ENCODE measurements around the gene MAN1A1. TPM values are rescaled to one million over a fixed set of nuclear protein-coding genes. Genes with fewer than 3 reads are reported as not detected.

Gene MAN1A1
- total RNA-seq, 1 experiment from 2014 or later: 19.0 TPM

GRCh38 chr6:119325559-119326265, 23.8 kb downstream of the MAN1A1 start:
- no peak overlapping the region for H3K9ac ChIP-seq (ENCODE audit: low read length)
- ATAC-seq (no peak), DNase-seq (no peak)
- no peak overlapping the region for H3K4me2 ChIP-seq (ENCODE audit: low read length)
- CTCF ChIA-PET: no interaction called here
- no peaks in the 10 kb centered on the region for H3F3A ChIP-seq (ENCODE audit: low read length, unreplicated experiment)
- BruUV-seq (replicated peaks): no TSS peak
- H3K4me3 ChIP-seq (ENCODE audit: low read length): no peak overlapping the region
- no peaks in the 10 kb centered on the region for H3K27me3 ChIP-seq (ENCODE audit: low read length)
- no peaks in the 10 kb centered on the region for H3K9me3 ChIP-seq (ENCODE audit: low read length)
- TF ChIP-seq, protein P1, sequence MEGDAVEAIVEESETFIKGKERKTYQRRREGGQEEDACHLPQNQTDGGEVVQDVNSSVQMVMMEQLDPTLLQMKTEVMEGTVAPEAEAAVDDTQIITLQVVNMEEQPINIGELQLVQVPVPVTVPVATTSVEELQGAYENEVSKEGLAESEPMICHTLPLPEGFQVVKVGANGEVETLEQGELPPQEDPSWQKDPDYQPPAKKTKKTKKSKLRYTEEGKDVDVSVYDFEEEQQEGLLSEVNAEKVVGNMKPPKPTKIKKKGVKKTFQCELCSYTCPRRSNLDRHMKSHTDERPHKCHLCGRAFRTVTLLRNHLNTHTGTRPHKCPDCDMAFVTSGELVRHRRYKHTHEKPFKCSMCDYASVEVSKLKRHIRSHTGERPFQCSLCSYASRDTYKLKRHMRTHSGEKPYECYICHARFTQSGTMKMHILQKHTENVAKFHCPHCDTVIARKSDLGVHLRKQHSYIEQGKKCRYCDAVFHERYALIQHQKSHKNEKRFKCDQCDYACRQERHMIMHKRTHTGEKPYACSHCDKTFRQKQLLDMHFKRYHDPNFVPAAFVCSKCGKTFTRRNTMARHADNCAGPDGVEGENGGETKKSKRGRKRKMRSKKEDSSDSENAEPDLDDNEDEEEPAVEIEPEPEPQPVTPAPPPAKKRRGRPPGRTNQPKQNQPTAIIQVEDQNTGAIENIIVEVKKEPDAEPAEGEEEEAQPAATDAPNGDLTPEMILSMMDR (conservative IDR thresholded peaks at IDR 0.05; ENCODE audit: low read depth, low read length): no peak
- TF ChIP-seq EZH2phosphoT487 (IDR thresholded peaks at IDR 0.05; ENCODE audit: borderline replicate concordance, low read length) (no peak), EZH2 (IDR thresholded peaks at IDR 0.05; ENCODE audit: low read length, unreplicated experiment) (no peak)
- no peaks in the 10 kb centered on the region for H3K9me2 ChIP-seq (replicated peaks; ENCODE audit: low read length)
- intact Hi-C loops (cut with micrococcal nuclease): no loop called here
- no peaks in the 10 kb centered on the region for H3K36me3 ChIP-seq (ENCODE audit: low read depth, low read length)
- POLR2A ChIA-PET (ENCODE audit: unreplicated experiment): no interaction called here
- H4K20me1 ChIP-seq (ENCODE audit: low read length): no peaks in the 10 kb centered on the region
- peaks cover 7% of the 10 kb centered on the region for H3K4me1 ChIP-seq (ENCODE audit: insufficient read depth, low read length)
- no peak overlapping the region for H3K27ac ChIP-seq (ENCODE audit: low read length)
- H3K79me2 ChIP-seq (ENCODE audit: low read length): no peaks in the 10 kb centered on the region
- H2AFZ ChIP-seq (ENCODE audit: low read length): no peak overlapping the region

DNA sequence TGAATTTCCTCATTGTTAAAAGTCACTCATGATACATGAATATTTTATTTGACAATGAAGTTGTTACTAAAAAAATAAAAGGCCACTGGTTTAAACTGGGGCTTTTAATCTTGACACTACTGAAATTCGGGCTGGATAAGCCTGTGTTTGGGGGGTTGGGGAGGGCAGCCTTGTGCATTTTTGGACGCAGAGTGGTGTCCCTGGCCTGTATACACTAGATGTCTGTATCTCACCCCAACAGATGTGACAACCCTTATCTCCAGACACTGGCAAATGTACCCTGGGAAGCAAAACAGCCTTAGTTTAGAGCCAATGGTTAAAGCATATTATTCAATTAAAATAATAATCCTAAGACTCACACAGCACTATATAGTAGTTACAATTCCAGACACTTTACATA, 24.8 kb downstream of the MAN1A1 start:
- peaks cover 7% of the 10 kb centered on the region for H3K4me1 ChIP-seq (ENCODE audit: insufficient read depth, low read length)
- ATAC-seq (no peak), DNase-seq (no peak)
- no peaks in the 10 kb centered on the region for H3K36me3 ChIP-seq (ENCODE audit: low read depth, low read length)
- H3K79me2 ChIP-seq (ENCODE audit: low read length): no peaks in the 10 kb centered on the region
- CTCF ChIA-PET: interaction anchor here (0.6 kb wide), 1 partner anchor 9 kb away, joined by 3 read pairs; no protein-coding TSS in a partner anchor
- POLR2A ChIA-PET (ENCODE audit: unreplicated experiment): no interaction called here
- H3K4me3 ChIP-seq (ENCODE audit: low read length): no peak overlapping the region
- H3K4me2 ChIP-seq (ENCODE audit: low read length): no peak overlapping the region
- BruUV-seq (replicated peaks): no TSS peak
- no peak overlapping the region for H3K27ac ChIP-seq (ENCODE audit: low read length)
- intact Hi-C loops (cut with micrococcal nuclease): no loop called here
- no peaks in the 10 kb centered on the region for H3K9me2 ChIP-seq (replicated peaks; ENCODE audit: low read length)
- TF ChIP-seq EZH2 (IDR thresholded peaks at IDR 0.05; ENCODE audit: low read length, unreplicated experiment): no peak
- TF ChIP-seq, protein P1 (conservative IDR thresholded peaks at IDR 0.05; ENCODE audit: low read depth, low read length): no peak
- TF ChIP-seq EZH2phosphoT487 (IDR thresholded peaks at IDR 0.05; ENCODE audit: borderline replicate concordance, low read length): no peak
- H3K27me3 ChIP-seq (ENCODE audit: low read length): no peaks in the 10 kb centered on the region
- no peaks in the 10 kb centered on the region for H4K20me1 ChIP-seq (ENCODE audit: low read length)
- no peaks in the 10 kb centered on the region for H3K9me3 ChIP-seq (ENCODE audit: low read length)
- H3F3A ChIP-seq (ENCODE audit: low read length, unreplicated experiment): no peaks in the 10 kb centered on the region
- H3K9ac ChIP-seq (ENCODE audit: low read length): no peak overlapping the region
- H2AFZ ChIP-seq (ENCODE audit: low read length): no peak overlapping the region

DNA sequence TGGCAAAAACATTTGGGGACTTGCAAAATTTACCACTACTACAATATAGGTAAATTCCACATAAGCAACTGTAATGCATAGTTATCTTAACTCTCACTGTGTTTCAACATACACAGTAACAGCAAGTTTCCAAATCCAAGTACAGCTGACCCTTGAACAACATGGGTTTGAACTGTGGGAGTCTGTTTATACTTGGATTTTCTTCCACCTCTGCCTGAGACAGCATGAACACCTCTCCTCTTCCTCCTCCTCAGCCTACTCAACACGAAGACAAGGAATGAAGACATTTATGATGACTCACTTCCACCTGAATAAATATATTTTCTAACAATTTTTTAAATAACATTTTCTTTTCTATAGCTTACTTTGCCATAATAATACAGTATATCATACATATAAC, 25.6 kb downstream of the MAN1A1 start:
- H3K9me2 ChIP-seq (replicated peaks; ENCODE audit: low read length): no peaks in the 10 kb centered on the region
- no peak overlapping the region for H2AFZ ChIP-seq (ENCODE audit: low read length)
- intact Hi-C loops (cut with micrococcal nuclease): no loop called here
- no peak overlapping the region for H3K9ac ChIP-seq (ENCODE audit: low read length)
- H3K4me1 ChIP-seq (ENCODE audit: insufficient read depth, low read length): peaks cover 7% of the 10 kb centered on the region
- no peak overlapping the region for H3K4me3 ChIP-seq (ENCODE audit: low read length)
- H3K9me3 ChIP-seq (ENCODE audit: low read length): no peaks in the 10 kb centered on the region
- ChIA-PET POLR2A (ENCODE audit: unreplicated experiment) (no interaction called here), CTCF (interaction anchor here (0.6 kb wide), 1 partner anchor 10 kb away, joined by 3 read pairs; no protein-coding TSS in a partner anchor)
- H4K20me1 ChIP-seq (ENCODE audit: low read length): no peaks in the 10 kb centered on the region
- H3K27ac ChIP-seq (ENCODE audit: low read length): no peak overlapping the region
- no peaks in the 10 kb centered on the region for H3K27me3 ChIP-seq (ENCODE audit: low read length)
- H3K4me2 ChIP-seq (ENCODE audit: low read length): no peak overlapping the region
- H3K36me3 ChIP-seq (ENCODE audit: low read depth, low read length): no peaks in the 10 kb centered on the region
- no peak for DNase-seq
- TF ChIP-seq, protein P1 (conservative IDR thresholded peaks at IDR 0.05; ENCODE audit: low read depth, low read length): no peak
- no peak for TF ChIP-seq EZH2 (IDR thresholded peaks at IDR 0.05; ENCODE audit: low read length, unreplicated experiment)
- no peak for TF ChIP-seq EZH2phosphoT487 (IDR thresholded peaks at IDR 0.05; ENCODE audit: borderline replicate concordance, low read length)
- no peaks in the 10 kb centered on the region for H3F3A ChIP-seq (ENCODE audit: low read length, unreplicated experiment)
- H3K79me2 ChIP-seq (ENCODE audit: low read length): no peaks in the 10 kb centered on the region
- no TSS peak for BruUV-seq (replicated peaks)
- ATAC-seq: no peak; the same call in 1 of the 2 replicates

Measured in PC-3 (cell line).